SJSA1 (cell line): ENCODE data around the gene ZFP91. TPM values are rescaled to one million over a fixed set of nuclear protein-coding genes. Genes with fewer than 3 reads are reported as not detected.
A peak's percentile ranks its signal among the peaks of the same experiment; 100 is the strongest.
"Not testable (repeated sequence)": the region's sequence is repeated elsewhere in the genome, so short reads cannot be mapped to it uniquely, and the experiment has no call there.

Source experiments
- DNase-seq, 2 experiments: peaks; one replicate each; pipeline ENCODE4 v3.0.0-alpha.2; 2015 to 2020; ENCODE audit warnings: low spot score in 2 of 2, low read depth in 1 of 2
- H3K27ac ChIP-seq: fragments of 250-450 bp; sonication (Bioruptor Pico); 2 replicates; pipeline ENCODE4 v1.5.1; 2020; ENCODE audit warnings: mild to moderate bottlenecking, moderate library complexity
- H3K27me3 ChIP-seq: fragments of 250-450 bp; sonication (Bioruptor Pico); replicated peaks from 2 replicates; pipeline ENCODE4 v1.5.1; 2020; ENCODE audit warnings: mild to moderate bottlenecking, moderate library complexity
- H3K36me3 ChIP-seq: fragments of 250-450 bp; sonication (Bioruptor Pico); 2 replicates; pipeline ENCODE4 v1.5.1; 2020; ENCODE audit warnings: mild to moderate bottlenecking
- H3K4me1 ChIP-seq: fragments of 250-450 bp; sonication (Bioruptor Pico); replicated peaks from 2 replicates; pipeline ENCODE4 v1.6.1; 2021; ENCODE audit warnings: mild to moderate bottlenecking
- H3K4me3 ChIP-seq: fragments of 250-450 bp; sonication (Bioruptor Pico); 2 replicates; pipeline ENCODE4 v1.5.1; 2020; ENCODE audit warnings: mild to moderate bottlenecking
- H3K9me3 ChIP-seq: fragments of 250-450 bp; sonication (Bioruptor Pico); replicated peaks from 2 replicates; pipeline ENCODE4 v1.5.1; 2020; ENCODE audit warnings: mild to moderate bottlenecking
- total RNA-seq: library from RNA; depleted of rRNA; stranded (reverse); fragments of >200 nt; shearing (Covaris generic); gene quantifications from 2 replicates; pipeline ENCODE4 v1.2.3, GENCODE V29; 2014; rRNA removed

Gene ZFP91
- 68.1 and 83.8 TPM in 2 replicates for total RNA-seq

GRCh38 chr11:58578635-58579191 lies at the start of gene ZFP91:
ZFP91 (plus strand) TSS chr11:58579063; CDS start chr11:58579282, 219 bp downstream.
- H3K4me1 ChIP-seq, result peaks cover 24% of the 10 kb centered on the region
- peaks cover 15% of the 10 kb centered on the region for H3K36me3 ChIP-seq
- no peaks in the 10 kb centered on the region for H3K9me3 ChIP-seq
- peak within 1 kb of the TSS; percentile 99 for H3K4me3 ChIP-seq
- peak within 1 kb of the TSS; percentile 100 for H3K27ac ChIP-seq
- no peaks in the 10 kb centered on the region for H3K27me3 ChIP-seq
- peak; percentile 98 to 99 for DNase-seq

- Histone ChIP-seq H3K27me3 (no peaks in the 10 kb centered on the region), H3K4me3 (no peak overlapping the region), H3K36me3 (0 out of 2 replicates have a peak, but pooled peaks cover 8% of the 10 kb centered on the region), H3K9me3 (no peaks in the 10 kb centered on the region), H3K27ac (no peak overlapping the region), H3K4me1 (no peaks in the 10 kb centered on the region)
- DNase-seq, result no peak
Observed at GRCh38 chr11:58530236-58530635, 48.6 kb upstream of the ZFP91 start.

GRCh38 chr11:58531865-58532341 lies 47.0 kb upstream of the ZFP91 start:
- Histone ChIP-seq H3K9me3 (no peaks in the 10 kb centered on the region), H3K36me3 (0 out of 2 replicates have a peak, but pooled peaks cover 7% of the 10 kb centered on the region), H3K4me1 (no peaks in the 10 kb centered on the region), H3K27ac (no peak overlapping the region), H3K4me3 (no peak overlapping the region), H3K27me3 (no peaks in the 10 kb centered on the region)
- no peak for DNase-seq

GRCh38 chr11:58546841-58547240 lies 32.0 kb upstream of the ZFP91 start:
- H3K9me3 ChIP-seq, result no peaks in the 10 kb centered on the region
- H3K4me1 ChIP-seq, result no peaks in the 10 kb centered on the region
- no peaks in the 10 kb centered on the region for H3K27me3 ChIP-seq
- no peak for DNase-seq
- no peak overlapping the region for H3K27ac ChIP-seq
- no peak overlapping the region for H3K4me3 ChIP-seq
- H3K36me3 ChIP-seq, result peaks cover 27% of the 10 kb centered on the region

GRCh38 chr11:58549644-58550043 lies 29.2 kb upstream of the ZFP91 start:
- no peaks in the 10 kb centered on the region for H3K27me3 ChIP-seq
- H3K4me1 ChIP-seq, result no peaks in the 10 kb centered on the region
- no peak overlapping the region for H3K4me3 ChIP-seq
- peaks cover 38% of the 10 kb centered on the region for H3K36me3 ChIP-seq
- DNase-seq, result no peak
- H3K27ac ChIP-seq, result no peak overlapping the region
- H3K9me3 ChIP-seq, result no peaks in the 10 kb centered on the region

GRCh38 chr11:58560842-58561241 lies 18.0 kb upstream of the ZFP91 start:
- Histone ChIP-seq H3K36me3 (peaks cover 3% of the 10 kb centered on the region; the same call in 1 of the 2 replicates), H3K4me3 (no peak overlapping the region), H3K27ac (no peak overlapping the region), H3K9me3 (no peaks in the 10 kb centered on the region), H3K4me1 (no peaks in the 10 kb centered on the region), H3K27me3 (no peaks in the 10 kb centered on the region)
- DNase-seq, result no peak

GRCh38 chr11:58561394-58562098 lies 17.3 kb upstream of the ZFP91 start:
- DNase-seq, result no peak
- H3K36me3 ChIP-seq, result peaks cover 3% of the 10 kb centered on the region
- no peaks in the 10 kb centered on the region for H3K9me3 ChIP-seq
- H3K27me3 ChIP-seq, result no peaks in the 10 kb centered on the region
- H3K4me1 ChIP-seq, result no peaks in the 10 kb centered on the region
- no peak overlapping the region for H3K27ac ChIP-seq
- no peak overlapping the region for H3K4me3 ChIP-seq

GRCh38 chr11:58562375-58562800 lies 16.5 kb upstream of the ZFP91 start:
- Histone ChIP-seq H3K27me3 (no peaks in the 10 kb centered on the region), H3K4me3 (no peak overlapping the region), H3K27ac (no peak overlapping the region), H3K4me1 (no peaks in the 10 kb centered on the region), H3K9me3 (no peaks in the 10 kb centered on the region), H3K36me3 (peaks cover 3% of the 10 kb centered on the region)
- no peak for DNase-seq

- H3K27me3 ChIP-seq, result no peaks in the 10 kb centered on the region
- no peak for DNase-seq
- no peak overlapping the region for H3K27ac ChIP-seq
- H3K4me3 ChIP-seq, result no peak overlapping the region
- H3K9me3 ChIP-seq, result no peaks in the 10 kb centered on the region
- H3K36me3 ChIP-seq, result peaks cover 6% of the 10 kb centered on the region
- H3K4me1 ChIP-seq, result no peaks in the 10 kb centered on the region
Observed at GRCh38 chr11:58564231-58564630, 14.6 kb upstream of the ZFP91 start.

GRCh38 chr11:58567889-58568512 lies 10.9 kb upstream of the ZFP91 start:
- Histone ChIP-seq H3K27me3 (no peaks in the 10 kb centered on the region), H3K27ac (no peak overlapping the region), H3K36me3 (peaks cover 11% of the 10 kb centered on the region), H3K9me3 (no peaks in the 10 kb centered on the region), H3K4me1 (no peaks in the 10 kb centered on the region; the same call in 1 of the 2 replicates), H3K4me3 (no peak overlapping the region)
- DNase-seq, result peak; percentile 48 to 65

GRCh38 chr11:58572906-58573305 lies 6.0 kb upstream of the ZFP91 start:
- not testable (repeated sequence) for H3K27me3 ChIP-seq, DNase-seq, H3K4me3 ChIP-seq, H3K9me3 ChIP-seq, H3K36me3 ChIP-seq
- Histone ChIP-seq H3K27ac (0 out of 2 replicates have a peak overlapping the region, but pooled peaks have one; percentile 55), H3K4me1 (peaks cover 26% of the 10 kb centered on the region)

GRCh38 chr11:58573451-58574104 lies 5.3 kb upstream of the ZFP91 start:
- no peak overlapping the region for H3K4me3 ChIP-seq

GRCh38 chr11:58574881-58575280 lies 4.0 kb upstream of the ZFP91 start:
- Histone ChIP-seq H3K27ac (no peak overlapping the region), H3K4me3 (no peak overlapping the region)

More at GRCh38 chr11:58573451-58574104, 5.3 kb upstream of the ZFP91 start:
- peaks cover 26% of the 10 kb centered on the region for H3K4me1 ChIP-seq
- peaks cover 11% of the 10 kb centered on the region for H3K36me3 ChIP-seq
- H3K27me3 ChIP-seq, result no peaks in the 10 kb centered on the region
- DNase-seq, result peak in 1 of 2 experiments; percentile 36
- H3K9me3 ChIP-seq, result no peaks in the 10 kb centered on the region
- H3K27ac ChIP-seq, result peak overlapping the region; percentile 55

More at GRCh38 chr11:58574881-58575280, 4.0 kb upstream of the ZFP91 start:
- no peaks in the 10 kb centered on the region for H3K27me3 ChIP-seq
- no peak for DNase-seq
- H3K9me3 ChIP-seq, result no peaks in the 10 kb centered on the region
- peaks cover 26% of the 10 kb centered on the region for H3K4me1 ChIP-seq
- H3K36me3 ChIP-seq, result peaks cover 21% of the 10 kb centered on the region
